GM13977 (cell line): Measurements from ENCODE around the gene CDKL4.

ENCODE experiments used
- DNase-seq: peaks from one replicate; pipeline ENCODE4 v3.0.0; 2012; ENCODE audit warnings: low spot score
- in situ Hi-C: fragments of 300-500 bp; cut with MboI; formaldehyde crosslinking; loops from one replicate; pipeline ENCODE4 v1.12.0; 2022; ENCODE audit warnings: low sequenced_read_pairs, low pct_unique_long_range_greater_than_20kb, mixed read lengths, inconsistent platforms; ENCODE audit not compliant: unreplicated experiment
- TF ChIP-seq, protein P1 (sequence below): IDR thresholded peaks from 2 replicates; pipeline ENCODE4 v1.5.1; 2012; ENCODE audit warnings: mild to moderate bottlenecking, control low read depth; ENCODE audit not compliant: insufficient read depth; ENCODE audit errors: extremely low read depth, missing control alignments

The CDKL4 gene

DNA sequence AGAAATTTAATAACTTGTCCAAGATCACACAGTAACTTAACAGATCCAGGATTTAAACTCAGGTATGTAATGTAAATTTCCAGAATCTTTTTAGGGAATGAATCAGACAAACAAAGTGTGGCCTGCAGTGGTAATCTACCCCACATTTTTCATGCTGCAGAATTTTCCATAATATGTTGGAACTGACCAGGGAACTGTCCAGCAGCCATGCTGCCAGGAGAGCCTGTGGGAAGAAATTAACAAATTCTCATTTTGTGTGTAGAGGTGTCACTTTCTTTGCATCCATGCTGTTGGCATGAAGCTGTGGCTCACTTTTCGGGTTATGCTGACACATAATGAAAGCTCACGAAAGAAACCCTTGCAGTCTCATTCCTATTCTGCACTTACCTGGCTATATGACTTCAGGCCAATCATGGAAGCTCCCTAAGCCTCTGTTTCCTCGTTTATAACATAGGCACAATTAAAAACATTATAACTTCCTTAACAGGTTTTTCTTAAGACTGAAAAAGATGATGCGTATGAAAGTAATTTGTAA, 54.7 kb downstream of the CDKL4 start:
- DNase-seq: no peak
- in situ Hi-C loops: no loop called here
- TF ChIP-seq, protein P1, sequence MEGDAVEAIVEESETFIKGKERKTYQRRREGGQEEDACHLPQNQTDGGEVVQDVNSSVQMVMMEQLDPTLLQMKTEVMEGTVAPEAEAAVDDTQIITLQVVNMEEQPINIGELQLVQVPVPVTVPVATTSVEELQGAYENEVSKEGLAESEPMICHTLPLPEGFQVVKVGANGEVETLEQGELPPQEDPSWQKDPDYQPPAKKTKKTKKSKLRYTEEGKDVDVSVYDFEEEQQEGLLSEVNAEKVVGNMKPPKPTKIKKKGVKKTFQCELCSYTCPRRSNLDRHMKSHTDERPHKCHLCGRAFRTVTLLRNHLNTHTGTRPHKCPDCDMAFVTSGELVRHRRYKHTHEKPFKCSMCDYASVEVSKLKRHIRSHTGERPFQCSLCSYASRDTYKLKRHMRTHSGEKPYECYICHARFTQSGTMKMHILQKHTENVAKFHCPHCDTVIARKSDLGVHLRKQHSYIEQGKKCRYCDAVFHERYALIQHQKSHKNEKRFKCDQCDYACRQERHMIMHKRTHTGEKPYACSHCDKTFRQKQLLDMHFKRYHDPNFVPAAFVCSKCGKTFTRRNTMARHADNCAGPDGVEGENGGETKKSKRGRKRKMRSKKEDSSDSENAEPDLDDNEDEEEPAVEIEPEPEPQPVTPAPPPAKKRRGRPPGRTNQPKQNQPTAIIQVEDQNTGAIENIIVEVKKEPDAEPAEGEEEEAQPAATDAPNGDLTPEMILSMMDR: no peak

DNA sequence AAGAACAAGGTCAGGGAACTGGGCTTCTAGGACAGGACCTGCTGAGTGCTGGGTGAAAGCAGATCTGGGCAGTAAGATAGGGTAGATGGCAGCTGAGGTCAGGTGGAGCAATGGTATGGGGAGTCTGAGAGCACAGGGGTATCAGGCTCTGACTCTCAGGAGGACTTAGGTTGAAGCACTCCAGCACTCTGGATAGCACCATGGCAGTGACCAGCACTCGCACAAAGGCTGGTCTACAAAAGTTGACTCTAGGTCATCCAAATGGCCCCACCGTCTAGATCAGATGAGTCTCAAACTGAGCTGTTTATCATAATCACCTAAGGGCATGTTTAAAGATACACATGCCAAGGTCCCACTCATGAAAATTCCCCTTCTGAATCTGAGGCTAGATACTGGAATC, 60.1 kb downstream of the CDKL4 start:
- no peak for DNase-seq
- in situ Hi-C loops: no loop called here

DNA sequence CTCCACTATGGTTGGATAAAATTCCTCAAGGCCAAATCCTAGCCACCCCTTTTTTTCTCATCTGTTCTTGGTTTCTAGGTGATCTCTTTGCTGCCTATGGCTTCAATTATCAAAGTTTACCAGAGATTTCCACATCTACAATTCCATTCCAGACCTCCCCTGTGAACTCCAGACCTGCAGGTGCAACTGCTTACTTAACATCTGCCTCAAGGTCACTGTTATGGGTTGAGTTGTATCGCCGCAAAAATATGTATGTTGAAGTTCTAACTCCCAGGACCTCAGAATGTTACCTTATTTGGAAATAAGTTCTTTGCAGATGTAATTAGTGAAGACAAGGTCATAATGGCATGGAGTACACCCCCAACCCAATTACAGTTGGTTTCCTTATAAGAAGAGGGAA, 62.5 kb downstream of the CDKL4 start:
- DNase-seq: no peak
- in situ Hi-C loops: no loop called here
- TF ChIP-seq, protein P1: no peak

More for the DNA sequence above, 60.1 kb downstream of the CDKL4 start:
- TF ChIP-seq, protein P1: no peak

DNA sequence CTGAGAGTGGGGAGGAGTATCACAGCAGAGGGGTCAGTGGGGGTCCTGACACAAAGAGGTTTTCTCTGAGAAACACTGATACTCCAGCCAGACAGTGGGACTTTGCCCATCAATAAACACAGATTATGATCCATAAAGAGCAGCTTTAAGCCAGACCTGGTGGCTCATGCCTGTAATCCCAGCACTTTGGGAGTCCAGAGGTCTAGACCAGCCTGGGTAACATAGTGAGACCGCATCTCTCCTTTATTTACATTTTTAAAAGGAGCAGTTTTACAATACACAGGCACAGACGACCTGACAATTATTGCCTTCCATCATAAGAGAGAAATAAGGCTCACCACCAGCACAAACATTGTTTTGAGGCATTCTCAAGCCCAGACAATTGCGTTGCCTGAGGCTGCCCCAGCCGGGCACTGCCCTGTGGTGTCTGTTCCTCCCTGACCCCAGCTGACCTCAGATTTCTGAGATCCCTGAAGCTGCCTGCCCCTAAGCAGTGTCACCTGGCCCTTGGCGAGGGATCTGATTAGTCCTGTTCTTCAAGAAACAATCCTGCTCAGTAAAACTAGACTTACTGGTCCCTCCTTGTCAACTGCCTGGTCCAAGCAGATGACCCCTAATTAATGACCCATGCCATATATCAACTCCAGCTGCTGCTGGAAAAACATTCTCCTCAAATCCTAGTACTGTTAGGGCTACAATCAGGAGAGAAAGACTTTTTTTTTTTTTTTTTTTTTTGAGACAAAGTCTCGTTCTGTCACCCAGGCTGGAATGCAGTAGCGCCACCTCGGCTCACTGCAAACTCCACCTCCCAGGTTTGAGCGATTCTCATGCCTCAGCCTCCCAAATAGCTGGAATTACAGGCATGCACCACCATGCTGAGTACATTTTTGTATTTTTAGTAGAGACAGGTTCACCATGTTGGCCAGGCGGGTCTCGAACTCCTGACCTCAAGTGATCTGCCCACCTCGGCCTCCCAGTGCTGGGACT, 63.5 kb downstream of the CDKL4 start:
- TF ChIP-seq, protein P1: no peak
- in situ Hi-C loops: no loop called here
- DNase-seq: no peak

DNA sequence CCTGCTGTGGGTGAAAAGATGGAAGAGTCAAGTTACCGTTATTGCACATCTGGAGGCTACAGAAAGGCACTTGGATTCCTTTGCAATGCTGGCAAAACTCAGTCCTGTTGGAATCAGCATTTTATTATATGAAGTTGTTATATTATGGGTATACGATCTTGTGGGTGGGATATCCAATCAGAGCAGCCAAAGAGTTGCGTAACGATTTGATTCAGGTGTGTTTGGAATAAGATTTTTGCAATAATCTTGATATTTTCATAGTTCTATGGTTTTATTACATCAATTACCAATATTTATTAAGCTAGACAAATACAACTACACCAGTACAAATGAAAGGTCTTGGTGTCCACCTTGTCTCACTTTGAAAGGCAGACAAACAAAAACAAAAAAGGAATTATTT, 65.0 kb downstream of the CDKL4 start:
- in situ Hi-C loops: no loop called here
- DNase-seq: no peak
- TF ChIP-seq, protein P1: no peak

DNA sequence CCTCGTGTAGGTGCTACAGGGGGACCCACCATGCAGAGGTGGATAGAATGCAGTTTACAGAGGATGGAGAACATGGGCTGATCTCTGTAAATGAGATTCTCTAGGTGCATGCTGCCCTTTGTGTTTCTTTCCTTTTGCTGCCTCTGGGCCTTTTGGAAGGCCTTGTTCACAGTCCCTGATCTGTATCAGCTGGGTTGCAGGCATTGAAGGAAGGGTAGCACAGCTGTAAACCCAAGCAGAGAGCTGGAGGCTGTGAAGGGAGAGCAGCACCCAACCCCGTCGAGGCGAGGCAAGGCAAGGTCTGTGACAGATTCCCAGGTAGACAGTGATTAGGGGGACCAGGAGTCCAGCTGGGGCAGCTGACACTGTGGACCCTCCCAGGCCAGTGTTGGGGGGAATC, 66.8 kb downstream of the CDKL4 start:
- no peak for DNase-seq
- TF ChIP-seq, protein P1: no peak
- in situ Hi-C loops: no loop called here
